Panc1 (cell line): ENCODE data around the gene SLIT1.

ENCODE experiments used
- CTCF ChIP-seq: fragments of 450-650 bp; IDR thresholded peaks from 2 replicates; pipeline ENCODE4 v1.5.1; 2017; ENCODE audit warnings: mild to moderate bottlenecking
- POLR2AphosphoS5 ChIP-seq: IDR thresholded peaks from 2 replicates; pipeline ENCODE4 v1.6.1; 2012; ENCODE audit warnings: mild to moderate bottlenecking, low read depth, low read length, moderate library complexity
- REST ChIP-seq, 2 experiments: IDR thresholded peaks; 2 replicates each; pipeline ENCODE4 v1.6.1; 2011 to 2012; ENCODE audit warnings: low read depth in 2 of 2, control low read depth in 1 of 2, low read length in 1 of 2, mild to moderate bottlenecking in 1 of 2, moderate library complexity in 1 of 2; ENCODE audit not compliant: insufficient read depth in 1 of 2
- TCF7L2 ChIP-seq: IDR thresholded peaks from 2 replicates; pipeline ENCODE4 v1.6.1; 2011; ENCODE audit warnings: mild to moderate bottlenecking, low read depth, low read length, inconsistent platforms

GRCh38 chr10:97066877-97067555 is 118.7 kb downstream of the SLIT1 start:
- TF ChIP-seq CTCF (no peak), POLR2AphosphoS5 (no peak), REST (IDR thresholded peaks at IDR 0.05; ENCODE audit: insufficient read depth in 1 of 2, low read depth in 2 of 2, low read length in 1 of 2) (no peak), TCF7L2 (no peak)
